HCT116 (cell line): ENCODE results near the gene PARP6. TPM values are rescaled to one million over a fixed set of nuclear protein-coding genes. Genes with fewer than 3 reads are reported as not detected.

Source experiments
- ATAC-seq: fragments of 200-7000 bp; cut with Tn5 transposase; 2 replicates; pipeline ENCODE4 v1.9.1; 2020; ENCODE audit warnings: mild to moderate bottlenecking, moderate library complexity
- BruUV-seq: library from RNA; stranded (reverse); fragments of 400-500 nt; replicated peaks from 2 replicates; lab custom pipeline; 2021; lab: Mats Ljungman, UMichigan
- CTCF ChIA-PET: fragments of 300-600 bp; sonication (Branson Sonifier 250); formaldehyde crosslinking; loops from one replicate; lab custom pipeline; 2021; ENCODE audit warnings: antibody characterized with exemption; lab: Charles Lee
- POLR2A ChIA-PET: fragments of 300-600, 350-600 bp; sonication (Branson Sonifier 250); formaldehyde crosslinking; loops from one replicate; lab custom pipeline; 2021; ENCODE audit warnings: antibody characterized with exemption; lab: Charles Lee
- RAD21 ChIA-PET, 2 experiments: fragments of 300-600 bp; sonication (Branson Sonifier 250); formaldehyde crosslinking; loops; one replicate each; lab custom pipeline; 2023; ENCODE audit warnings: low total read pairs in 2 of 2; ENCODE audit not compliant: uncharacterized antibody in 2 of 2, unreplicated experiment in 2 of 2, low non-redundant PET in 1 of 2; lab: Charles Lee
- DNase-seq: peaks from one replicate; pipeline ENCODE4 v3.0.0-alpha.2; 2010; ENCODE audit warnings: low read depth, low spot score
- H2AFZ ChIP-seq: fragments of 200-600 bp; shearing (Covaris generic), sonication (generic); 2 replicates; pipeline ENCODE4 v1.6.1; 2017; ENCODE audit warnings: low read depth, mixed run types, mixed read lengths, antibody characterized with exemption, low read length; ENCODE audit not compliant: poor library complexity, severe bottlenecking
- H3K27ac ChIP-seq: 2 replicates; pipeline ENCODE4 v1.5.1; 2012; ENCODE audit warnings: low read depth, low read length
- H3K27me3 ChIP-seq: fragments of 200-600 bp; sonication (generic); 2 replicates; pipeline ENCODE4 v1.6.1; 2016; ENCODE audit warnings: mixed run types, low read length, mixed read lengths; ENCODE audit not compliant: insufficient read depth
- H3K36me3 ChIP-seq, 2 experiments: fragments of 200-500 bp in 1 of 2; fragments of 200-600 bp in 1 of 2; sonication (Bioruptor generic) in 1 of 2; sonication (generic) in 1 of 2; 2 replicates each; pipeline versions ENCODE4 v1.5.1 to v1.6.1; 2014 to 2016; ENCODE audit warnings: low read length in 2 of 2, inconsistent platforms in 1 of 2, mixed read lengths in 1 of 2, mixed run types in 1 of 2; ENCODE audit not compliant: insufficient read depth in 2 of 2, control insufficient read depth in 1 of 2
- H3K4me1 ChIP-seq, 2 experiments: fragments of 200-600 bp in 1 of 2; sonication (generic) in 1 of 2; 2 replicates each; pipeline versions ENCODE4 v1.5.1 to v1.6.1; 2012 to 2017; ENCODE audit warnings: low read length in 2 of 2, inconsistent platforms in 1 of 2, mild to moderate bottlenecking in 1 of 2, mixed read lengths in 1 of 2, mixed run types in 1 of 2, moderate library complexity in 1 of 2; ENCODE audit not compliant: insufficient read depth in 2 of 2, control insufficient read depth in 1 of 2
- H3K4me2 ChIP-seq: fragments of 200-600 bp; sonication (generic); 2 replicates; pipeline ENCODE4 v1.6.1; 2017; ENCODE audit warnings: mixed run types, low read length, mixed read lengths
- H3K4me3 ChIP-seq, 2 experiments: fragments of 200-600 bp in 1 of 2; sonication (generic) in 1 of 2; replicated peaks in 1 of 2; 2 replicates each; pipeline ENCODE4 v1.5.1; 2011 to 2016; ENCODE audit warnings: low read length in 2 of 2, control low read depth in 1 of 2, low read depth in 1 of 2, mild to moderate bottlenecking in 1 of 2, mixed read lengths in 1 of 2, mixed run types in 1 of 2
- H3K79me2 ChIP-seq: fragments of 200-600 bp; sonication (generic); 2 replicates; pipeline ENCODE4 v1.6.1; 2017; ENCODE audit warnings: mild to moderate bottlenecking, mixed run types, low read length, moderate library complexity, mixed read lengths; ENCODE audit not compliant: insufficient read depth
- H3K9ac ChIP-seq: fragments of 200-600 bp; sonication (generic); 2 replicates; pipeline ENCODE4 v1.6.1; 2016; ENCODE audit warnings: low read length, mixed read lengths
- H3K9me2 ChIP-seq: fragments of 200-600 bp; sonication (generic), shearing (Covaris generic); 2 replicates; pipeline ENCODE4 v1.6.1; 2017; ENCODE audit warnings: mixed run types, mild to moderate bottlenecking, moderate library complexity; ENCODE audit not compliant: insufficient read depth
- H3K9me3 ChIP-seq, 2 experiments: fragments of 200-500 bp in 1 of 2; fragments of 200-600 bp in 1 of 2; sonication (Bioruptor generic) in 1 of 2; sonication (generic) in 1 of 2; 2 replicates each; pipeline ENCODE4 v1.6.1; 2014 to 2017; ENCODE audit warnings: low read length in 2 of 2, mixed read lengths in 2 of 2, inconsistent platforms in 1 of 2, low read depth in 1 of 2, mild to moderate bottlenecking in 1 of 2, mixed run types in 1 of 2, moderate library complexity in 1 of 2; ENCODE audit not compliant: control insufficient read depth in 1 of 2, insufficient read depth in 1 of 2
- H4K20me1 ChIP-seq: fragments of 200-600 bp; sonication (generic), shearing (Covaris generic); 2 replicates; pipeline ENCODE4 v1.6.1; 2017; ENCODE audit warnings: mixed run types, mild to moderate bottlenecking, moderate library complexity; ENCODE audit not compliant: insufficient read depth
- ATF3 ChIP-seq: IDR thresholded peaks from 2 replicates; pipeline ENCODE4 v1.6.1; 2012
- CBX3 ChIP-seq: IDR thresholded peaks from 2 replicates; pipeline ENCODE4 v1.6.1; 2012; ENCODE audit warnings: low read depth
- CEBPB ChIP-seq: IDR thresholded peaks from 2 replicates; pipeline ENCODE4 v1.6.1; 2012; ENCODE audit warnings: low read depth
- EGR1 ChIP-seq: IDR thresholded peaks from 2 replicates; pipeline ENCODE4 v1.6.1; 2012; ENCODE audit warnings: low read depth
- EZH2 ChIP-seq: fragments of 200-600 bp; sonication (generic); IDR thresholded peaks from 2 replicates; pipeline ENCODE4 v1.6.1; 2017; ENCODE audit warnings: antibody characterized with exemption, mixed run types
- EZH2phosphoT487 ChIP-seq: fragments of 200-600 bp; IDR thresholded peaks from 2 replicates; pipeline ENCODE4 v1.6.1; 2018; ENCODE audit warnings: antibody characterized with exemption, borderline replicate concordance
- JUND ChIP-seq: IDR thresholded peaks from 2 replicates; pipeline ENCODE4 v1.6.1; 2012
- POLR2A ChIP-seq: IDR thresholded peaks from 2 replicates; pipeline ENCODE4 v1.7.0; 2011; ENCODE audit warnings: borderline replicate concordance; ENCODE audit not compliant: insufficient read depth, insufficient read length; ENCODE audit errors: extremely low read depth
- RAD21 ChIP-seq: IDR thresholded peaks from 2 replicates; pipeline ENCODE4 v1.6.1; 2012; ENCODE audit warnings: low read depth, mild to moderate bottlenecking
- SIN3A ChIP-seq: IDR thresholded peaks from 2 replicates; pipeline ENCODE4 v1.6.1; 2012; ENCODE audit warnings: low read depth
- SRF ChIP-seq: IDR thresholded peaks from 2 replicates; pipeline ENCODE4 v1.6.1; 2012; ENCODE audit warnings: low read depth
- YY1 ChIP-seq: IDR thresholded peaks from 2 replicates; pipeline ENCODE4 v1.6.1; 2011; ENCODE audit warnings: low read length, low read depth, moderate library complexity, mild to moderate bottlenecking; ENCODE audit not compliant: insufficient replicate concordance; ENCODE audit errors: extremely low read depth
- intact Hi-C: fragments of 100-400 bp; cut with micrococcal nuclease; formaldehyde crosslinking; loops from 2 replicates; pipeline ENCODE4 v1.10.0; 2022
- total RNA-seq: library from RNA; stranded (reverse); gene quantifications from one replicate; pipeline ENCODE4 v1.2.1, GENCODE V29; 2021; ENCODE audit not compliant: unreplicated experiment
- TF ChIP-seq, protein P1 (sequence below), 3 experiments: fragments of 200-600 bp in 1 of 3; sonication (generic) in 1 of 3; IDR thresholded peaks in 2 of 3; conservative IDR thresholded peaks in 1 of 3; 2 replicates each; pipeline ENCODE4 v1.5.1; 2012 to 2017; ENCODE audit warnings: low read depth in 2 of 3, low read length in 2 of 3, antibody characterized with exemption in 1 of 3, borderline replicate concordance in 1 of 3, control low read depth in 1 of 3, mild to moderate bottlenecking in 1 of 3, mixed read lengths in 1 of 3, mixed run types in 1 of 3, moderate library complexity in 1 of 3; ENCODE audit not compliant: insufficient read depth in 1 of 3
- TF ChIP-seq, protein P2 (sequence below): IDR thresholded peaks from 2 replicates; pipeline ENCODE4 v1.6.1; 2011; ENCODE audit warnings: mild to moderate bottlenecking, low read length, moderate library complexity; ENCODE audit not compliant: insufficient replicate concordance; ENCODE audit errors: extremely low read depth
- TF ChIP-seq, protein P3 (sequence below): IDR thresholded peaks from 2 replicates; pipeline ENCODE4 v1.6.1; 2012

PARP6 gene
- total RNA-seq, 1 experiment from 2014 or later: 67.9 TPM

DNA sequence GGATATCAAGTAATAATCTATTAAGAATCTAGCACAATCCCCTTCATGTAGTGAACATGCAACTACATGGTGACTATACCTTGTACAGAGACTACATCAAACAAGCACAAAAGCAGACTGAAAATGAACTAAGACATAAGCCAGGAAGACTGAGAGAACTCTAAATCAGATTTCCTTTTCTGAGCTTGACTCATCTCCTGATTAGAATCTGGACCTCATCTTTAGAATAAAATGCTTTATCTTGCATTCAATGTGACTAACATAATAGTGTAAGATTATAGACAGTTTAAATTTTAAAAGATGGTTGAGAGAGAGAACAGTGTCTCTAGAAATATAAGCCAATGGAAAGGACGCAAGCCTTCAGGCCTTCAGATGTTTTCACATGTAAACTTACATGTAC lies 23.8 kb downstream of the PARP6 start:
- H3K27me3 ChIP-seq: no peaks in the 10 kb centered on the region
- CTCF ChIA-PET: no interaction called here
- intact Hi-C loops: no loop called here
- H3K9me2 ChIP-seq: no peaks in the 10 kb centered on the region
- no peaks in the 10 kb centered on the region for H3K79me2 ChIP-seq
- H3K27ac ChIP-seq: no peak overlapping the region
- no peak overlapping the region for H3K4me2 ChIP-seq
- H3K9ac ChIP-seq: no peak overlapping the region
- no peaks in the 10 kb centered on the region for H3K9me3 ChIP-seq
- H2AFZ ChIP-seq: no peak overlapping the region
- no peaks in the 10 kb centered on the region for H3K4me1 ChIP-seq
- no peak overlapping the region for H3K4me3 ChIP-seq
- no peak for TF ChIP-seq EGR1
- no peak for TF ChIP-seq CEBPB
- TF ChIP-seq ATF3: no peak
- no peak for TF ChIP-seq SIN3A
- TF ChIP-seq, protein P1, sequence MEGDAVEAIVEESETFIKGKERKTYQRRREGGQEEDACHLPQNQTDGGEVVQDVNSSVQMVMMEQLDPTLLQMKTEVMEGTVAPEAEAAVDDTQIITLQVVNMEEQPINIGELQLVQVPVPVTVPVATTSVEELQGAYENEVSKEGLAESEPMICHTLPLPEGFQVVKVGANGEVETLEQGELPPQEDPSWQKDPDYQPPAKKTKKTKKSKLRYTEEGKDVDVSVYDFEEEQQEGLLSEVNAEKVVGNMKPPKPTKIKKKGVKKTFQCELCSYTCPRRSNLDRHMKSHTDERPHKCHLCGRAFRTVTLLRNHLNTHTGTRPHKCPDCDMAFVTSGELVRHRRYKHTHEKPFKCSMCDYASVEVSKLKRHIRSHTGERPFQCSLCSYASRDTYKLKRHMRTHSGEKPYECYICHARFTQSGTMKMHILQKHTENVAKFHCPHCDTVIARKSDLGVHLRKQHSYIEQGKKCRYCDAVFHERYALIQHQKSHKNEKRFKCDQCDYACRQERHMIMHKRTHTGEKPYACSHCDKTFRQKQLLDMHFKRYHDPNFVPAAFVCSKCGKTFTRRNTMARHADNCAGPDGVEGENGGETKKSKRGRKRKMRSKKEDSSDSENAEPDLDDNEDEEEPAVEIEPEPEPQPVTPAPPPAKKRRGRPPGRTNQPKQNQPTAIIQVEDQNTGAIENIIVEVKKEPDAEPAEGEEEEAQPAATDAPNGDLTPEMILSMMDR (IDR thresholded peaks at IDR 0.05 in 2 of 3, conservative IDR thresholded peaks at IDR 0.05 in 1 of 3; ENCODE audit: borderline replicate concordance in 1 of 3, insufficient read depth in 1 of 3, low read depth in 2 of 3, low read length in 2 of 3): no peak
- no peak for TF ChIP-seq CBX3
- TF ChIP-seq EZH2phosphoT487: no peak
- TF ChIP-seq RAD21: no peak
- TF ChIP-seq JUND: no peak
- no peak for TF ChIP-seq EZH2
- TF ChIP-seq POLR2A: no peak
- TF ChIP-seq YY1: no peak
- TF ChIP-seq, protein P2, sequence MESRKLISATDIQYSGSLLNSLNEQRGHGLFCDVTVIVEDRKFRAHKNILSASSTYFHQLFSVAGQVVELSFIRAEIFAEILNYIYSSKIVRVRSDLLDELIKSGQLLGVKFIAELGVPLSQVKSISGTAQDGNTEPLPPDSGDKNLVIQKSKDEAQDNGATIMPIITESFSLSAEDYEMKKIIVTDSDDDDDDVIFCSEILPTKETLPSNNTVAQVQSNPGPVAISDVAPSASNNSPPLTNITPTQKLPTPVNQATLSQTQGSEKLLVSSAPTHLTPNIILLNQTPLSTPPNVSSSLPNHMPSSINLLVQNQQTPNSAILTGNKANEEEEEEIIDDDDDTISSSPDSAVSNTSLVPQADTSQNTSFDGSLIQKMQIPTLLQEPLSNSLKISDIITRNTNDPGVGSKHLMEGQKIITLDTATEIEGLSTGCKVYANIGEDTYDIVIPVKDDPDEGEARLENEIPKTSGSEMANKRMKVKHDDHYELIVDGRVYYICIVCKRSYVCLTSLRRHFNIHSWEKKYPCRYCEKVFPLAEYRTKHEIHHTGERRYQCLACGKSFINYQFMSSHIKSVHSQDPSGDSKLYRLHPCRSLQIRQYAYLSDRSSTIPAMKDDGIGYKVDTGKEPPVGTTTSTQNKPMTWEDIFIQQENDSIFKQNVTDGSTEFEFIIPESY: no peak
- TF ChIP-seq, protein P3, sequence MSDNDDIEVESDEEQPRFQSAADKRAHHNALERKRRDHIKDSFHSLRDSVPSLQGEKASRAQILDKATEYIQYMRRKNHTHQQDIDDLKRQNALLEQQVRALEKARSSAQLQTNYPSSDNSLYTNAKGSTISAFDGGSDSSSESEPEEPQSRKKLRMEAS: no peak
- no peak for TF ChIP-seq SRF
- ATAC-seq: no peak
- DNase-seq: no peak
- H3K36me3 ChIP-seq: peaks cover 34 to 43% of the 10 kb centered on the region in 2 experiments; a peak in 3 of 4 replicates
- RAD21 ChIA-PET: no interaction called here
- POLR2A ChIA-PET: no interaction called here
- H4K20me1 ChIP-seq: no peaks in the 10 kb centered on the region
- no TSS peak for BruUV-seq
